Loucy (cell line): ENCODE measurements around the gene FTCDNL1.

ENCODE experiments used
- H2AFZ ChIP-seq: fragments of 200-600 bp; sonication (generic); 2 replicates; pipeline ENCODE4 v1.6.0; 2016; ENCODE audit warnings: antibody characterized with exemption, mild to moderate bottlenecking, low read length, moderate library complexity
- H3F3A ChIP-seq: fragments of 200-600 bp; 2 replicates; pipeline ENCODE4 v1.6.0; 2016; ENCODE audit warnings: antibody characterized with exemption, low read depth, mild to moderate bottlenecking
- H3K27me3 ChIP-seq: fragments of 200-600 bp; sonication (generic); 2 replicates; pipeline ENCODE4 v1.6.1; 2014; ENCODE audit warnings: low read length, mild to moderate bottlenecking; ENCODE audit not compliant: insufficient read depth, poor library complexity, severe bottlenecking
- H3K36me3 ChIP-seq: fragments of 200-600 bp; sonication (generic); 2 replicates; pipeline ENCODE4 v1.6.1; 2016; ENCODE audit warnings: low read length; ENCODE audit not compliant: insufficient read depth
- H3K4me1 ChIP-seq: fragments of 200-600 bp; sonication (generic); 2 replicates; pipeline ENCODE4 v1.5.1; 2014; ENCODE audit warnings: low read length, mild to moderate bottlenecking; ENCODE audit not compliant: insufficient read depth, poor library complexity, severe bottlenecking
- H3K4me2 ChIP-seq: fragments of 200-600 bp; sonication (generic); 2 replicates; pipeline ENCODE4 v1.6.0; 2014; ENCODE audit warnings: antibody characterized with exemption, low read length, low read depth, mild to moderate bottlenecking; ENCODE audit not compliant: poor library complexity, severe bottlenecking
- H3K4me3 ChIP-seq: fragments of 200-600 bp; sonication (generic); 2 replicates; pipeline ENCODE4 v1.5.1; 2014; ENCODE audit warnings: low read length, mild to moderate bottlenecking, mixed read lengths; ENCODE audit not compliant: poor library complexity, severe bottlenecking
- H3K79me2 ChIP-seq: fragments of 200-600 bp; sonication (generic); 2 replicates; pipeline ENCODE4 v1.6.1; 2014; ENCODE audit warnings: low read length; ENCODE audit not compliant: insufficient read depth
- H3K9ac ChIP-seq: fragments of 200-600 bp; sonication (generic); 2 replicates; pipeline ENCODE4 v1.6.0; 2014; ENCODE audit warnings: mild to moderate bottlenecking, low read depth, low read length, moderate library complexity; ENCODE audit not compliant: poor library complexity, severe bottlenecking
- H3K9me2 ChIP-seq: fragments of 200-600 bp; sonication (generic); replicated peaks from 2 replicates; pipeline ENCODE4 v1.6.1; 2016; ENCODE audit warnings: low read depth, low read length, mixed read lengths
- H3K9me3 ChIP-seq: fragments of 200-600 bp; sonication (generic); 2 replicates; pipeline ENCODE4 v1.6.1; 2014; ENCODE audit warnings: mild to moderate bottlenecking, antibody characterized with exemption, low read length, low read depth; ENCODE audit not compliant: insufficient read depth
- H4K20me1 ChIP-seq: fragments of 200-600 bp; sonication (generic); 2 replicates; pipeline ENCODE4 v1.6.0; 2014; ENCODE audit warnings: antibody characterized with exemption, low read length, mild to moderate bottlenecking; ENCODE audit not compliant: insufficient read depth, poor library complexity, severe bottlenecking
- CTCF ChIP-seq: fragments of 200-600 bp; sonication (generic); conservative IDR thresholded peaks from 2 replicates; pipeline ENCODE4 v1.5.1; 2014; ENCODE audit warnings: mild to moderate bottlenecking, antibody characterized with exemption, low read length
- EZH2phosphoT487 ChIP-seq: fragments of 200-600 bp; IDR thresholded peaks from 2 replicates; pipeline ENCODE4 v1.6.1; 2018; ENCODE audit warnings: antibody characterized with exemption, mild to moderate bottlenecking, moderate library complexity, borderline replicate concordance

Gene FTCDNL1

GRCh38 chr2:199765646-199766045 lies 85.3 kb downstream of the FTCDNL1 start:
- Histone ChIP-seq H3K9ac (no peak overlapping the region), H3K36me3 (no peaks in the 10 kb centered on the region), H4K20me1 (no peaks in the 10 kb centered on the region), H3K9me2 (no peaks in the 10 kb centered on the region), H3K27me3 (no peaks in the 10 kb centered on the region), H3K9me3 (no peaks in the 10 kb centered on the region), H3K4me1 (no peaks in the 10 kb centered on the region), H3K79me2 (no peaks in the 10 kb centered on the region), H3K4me3 (no peak overlapping the region), H3F3A (no peaks in the 10 kb centered on the region), H3K4me2 (no peak overlapping the region), H2AFZ (no peak overlapping the region)
- TF ChIP-seq CTCF (no peak), EZH2phosphoT487 (no peak)

GRCh38 chr2:199764273-199764800 lies 86.7 kb downstream of the FTCDNL1 start:
- Histone ChIP-seq H3K36me3 (no peaks in the 10 kb centered on the region), H3K27me3 (no peaks in the 10 kb centered on the region), H3K79me2 (no peaks in the 10 kb centered on the region), H3F3A (no peaks in the 10 kb centered on the region), H4K20me1 (no peaks in the 10 kb centered on the region), H3K9me3 (no peaks in the 10 kb centered on the region), H3K4me1 (no peaks in the 10 kb centered on the region), H2AFZ (no peak overlapping the region), H3K4me2 (no peak overlapping the region), H3K9me2 (no peaks in the 10 kb centered on the region), H3K4me3 (no peak overlapping the region), H3K9ac (no peak overlapping the region)
- TF ChIP-seq EZH2phosphoT487 = no peak
- no peak for TF ChIP-seq CTCF

- TF ChIP-seq CTCF = no peak
- no peak for TF ChIP-seq EZH2phosphoT487
- Histone ChIP-seq H3K4me3 (no peak overlapping the region), H3F3A (no peaks in the 10 kb centered on the region), H3K36me3 (no peaks in the 10 kb centered on the region), H3K79me2 (no peaks in the 10 kb centered on the region), H3K27me3 (no peaks in the 10 kb centered on the region), H2AFZ (no peak overlapping the region), H3K9ac (no peak overlapping the region), H3K4me1 (no peaks in the 10 kb centered on the region), H4K20me1 (no peaks in the 10 kb centered on the region), H3K9me3 (no peaks in the 10 kb centered on the region), H3K4me2 (no peak overlapping the region), H3K9me2 (no peaks in the 10 kb centered on the region)
These were observed 88.0 kb downstream of the FTCDNL1 start for GRCh38 chr2:199762963-199763362.
